22Rv1 (cell line): Measurements from ENCODE around the gene EFHC1.

Source experiments
- H3K27ac ChIP-seq: fragments of 450-650 bp; 2 replicates; pipeline ENCODE4 v1.5.1; 2017
- ZFX ChIP-seq: fragments of 450-650 bp; IDR thresholded peaks from 2 replicates; pipeline ENCODE4 v1.6.1; 2017; ENCODE audit warnings: antibody characterized with exemption, borderline replicate concordance
- TF ChIP-seq, protein P1 (sequence below): fragments of 450-650 bp; IDR thresholded peaks from 2 replicates; pipeline ENCODE4 v1.5.1; 2017; ENCODE audit warnings: mild to moderate bottlenecking

EFHC1 gene

DNA sequence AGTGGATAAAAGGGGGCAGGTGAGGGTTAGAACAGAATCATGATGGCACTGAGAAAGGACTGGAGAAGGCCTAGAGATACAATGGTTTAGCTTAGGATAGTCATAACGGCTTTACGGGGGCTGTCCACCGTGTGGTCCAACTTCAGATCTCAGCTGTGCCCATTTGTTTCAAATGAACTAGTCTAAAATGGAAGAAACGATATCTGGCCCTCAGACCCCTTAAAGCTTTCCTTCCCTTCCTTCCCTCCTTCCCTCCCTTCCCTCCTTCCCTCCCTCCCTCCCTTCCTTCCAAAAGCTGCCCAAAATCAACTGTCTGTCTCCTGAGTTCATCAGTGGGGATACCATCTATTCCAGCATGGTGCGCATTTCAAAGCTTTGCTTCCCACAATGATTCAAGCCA lies 128.9 kb downstream of the EFHC1 start:
- H3K27ac ChIP-seq, result no peak overlapping the region

DNA sequence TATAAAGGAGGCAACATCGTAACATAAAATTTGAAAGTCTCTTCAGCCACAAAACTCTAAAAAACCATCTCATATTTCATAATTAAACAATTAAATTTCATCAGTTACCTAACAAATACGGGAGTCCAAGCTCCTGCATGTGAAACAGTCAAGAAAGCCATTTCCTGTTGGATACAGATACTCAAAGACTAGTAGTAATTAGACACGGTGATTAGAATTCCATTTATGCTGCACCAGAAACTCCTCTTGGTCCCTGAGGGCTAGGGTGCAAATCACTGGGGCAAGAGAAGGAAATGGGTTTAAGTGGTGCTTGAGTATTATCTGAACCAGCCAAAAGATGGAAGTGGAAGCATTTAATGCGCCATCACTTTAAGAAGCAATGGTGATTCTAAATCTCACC lies 129.3 kb downstream of the EFHC1 start:
- H3K27ac ChIP-seq, result no peak overlapping the region
- TF ChIP-seq, protein P1, sequence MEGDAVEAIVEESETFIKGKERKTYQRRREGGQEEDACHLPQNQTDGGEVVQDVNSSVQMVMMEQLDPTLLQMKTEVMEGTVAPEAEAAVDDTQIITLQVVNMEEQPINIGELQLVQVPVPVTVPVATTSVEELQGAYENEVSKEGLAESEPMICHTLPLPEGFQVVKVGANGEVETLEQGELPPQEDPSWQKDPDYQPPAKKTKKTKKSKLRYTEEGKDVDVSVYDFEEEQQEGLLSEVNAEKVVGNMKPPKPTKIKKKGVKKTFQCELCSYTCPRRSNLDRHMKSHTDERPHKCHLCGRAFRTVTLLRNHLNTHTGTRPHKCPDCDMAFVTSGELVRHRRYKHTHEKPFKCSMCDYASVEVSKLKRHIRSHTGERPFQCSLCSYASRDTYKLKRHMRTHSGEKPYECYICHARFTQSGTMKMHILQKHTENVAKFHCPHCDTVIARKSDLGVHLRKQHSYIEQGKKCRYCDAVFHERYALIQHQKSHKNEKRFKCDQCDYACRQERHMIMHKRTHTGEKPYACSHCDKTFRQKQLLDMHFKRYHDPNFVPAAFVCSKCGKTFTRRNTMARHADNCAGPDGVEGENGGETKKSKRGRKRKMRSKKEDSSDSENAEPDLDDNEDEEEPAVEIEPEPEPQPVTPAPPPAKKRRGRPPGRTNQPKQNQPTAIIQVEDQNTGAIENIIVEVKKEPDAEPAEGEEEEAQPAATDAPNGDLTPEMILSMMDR, result no peak
- TF ChIP-seq ZFX, result no peak

More for the DNA sequence above, 128.9 kb downstream of the EFHC1 start:
- TF ChIP-seq, protein P1, result no peak
- no peak for TF ChIP-seq ZFX

DNA sequence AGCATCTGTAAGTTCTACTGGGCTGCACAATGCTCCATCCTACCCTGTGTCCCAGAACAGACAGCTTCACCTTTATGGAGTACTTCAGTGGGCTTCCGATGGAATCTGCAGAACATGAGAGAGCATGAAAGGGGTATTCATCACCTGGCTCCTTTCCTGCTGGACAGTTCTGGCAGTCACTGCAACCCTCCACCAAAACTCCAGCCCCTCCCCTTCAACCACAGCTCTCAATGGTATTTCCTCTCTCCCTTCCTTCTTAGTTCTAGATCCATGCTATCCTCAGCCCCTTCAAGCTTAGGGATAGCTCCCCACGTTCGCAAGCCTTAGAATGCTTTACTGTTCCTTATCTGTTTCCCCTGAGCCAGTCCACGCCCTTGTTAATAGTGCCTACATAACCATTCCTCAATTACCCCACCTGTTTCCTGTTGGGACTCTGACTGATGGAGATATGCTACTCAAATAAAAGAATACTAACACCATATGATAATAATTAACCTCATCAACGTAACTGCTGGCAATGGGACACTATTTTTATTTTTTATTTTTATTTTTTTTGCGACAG lies 130.0 kb downstream of the EFHC1 start:
- H3K27ac ChIP-seq, result no peak overlapping the region
- TF ChIP-seq, protein P1, result no peak
- no peak for TF ChIP-seq ZFX

DNA sequence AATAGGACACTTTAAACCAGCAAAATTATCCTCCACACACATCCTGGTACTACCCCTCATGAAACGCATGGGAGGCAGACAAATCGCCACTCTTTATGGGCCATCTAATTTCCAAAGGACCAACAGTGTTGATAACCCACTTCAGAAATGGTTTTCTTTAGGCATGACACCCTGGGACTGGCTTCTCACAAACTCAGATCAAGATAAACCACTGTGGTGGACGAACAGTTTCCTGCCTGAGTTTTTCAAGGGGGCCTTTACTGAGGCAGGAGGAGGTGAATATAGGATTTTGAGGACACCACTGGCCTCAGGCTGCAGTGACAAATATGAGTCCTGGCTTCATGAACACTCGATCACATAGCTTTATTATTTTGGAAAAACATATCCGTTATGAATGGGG lies 130.7 kb downstream of the EFHC1 start:
- TF ChIP-seq, protein P1, result no peak
- TF ChIP-seq ZFX, result no peak
- H3K27ac ChIP-seq, result no peak overlapping the region

DNA sequence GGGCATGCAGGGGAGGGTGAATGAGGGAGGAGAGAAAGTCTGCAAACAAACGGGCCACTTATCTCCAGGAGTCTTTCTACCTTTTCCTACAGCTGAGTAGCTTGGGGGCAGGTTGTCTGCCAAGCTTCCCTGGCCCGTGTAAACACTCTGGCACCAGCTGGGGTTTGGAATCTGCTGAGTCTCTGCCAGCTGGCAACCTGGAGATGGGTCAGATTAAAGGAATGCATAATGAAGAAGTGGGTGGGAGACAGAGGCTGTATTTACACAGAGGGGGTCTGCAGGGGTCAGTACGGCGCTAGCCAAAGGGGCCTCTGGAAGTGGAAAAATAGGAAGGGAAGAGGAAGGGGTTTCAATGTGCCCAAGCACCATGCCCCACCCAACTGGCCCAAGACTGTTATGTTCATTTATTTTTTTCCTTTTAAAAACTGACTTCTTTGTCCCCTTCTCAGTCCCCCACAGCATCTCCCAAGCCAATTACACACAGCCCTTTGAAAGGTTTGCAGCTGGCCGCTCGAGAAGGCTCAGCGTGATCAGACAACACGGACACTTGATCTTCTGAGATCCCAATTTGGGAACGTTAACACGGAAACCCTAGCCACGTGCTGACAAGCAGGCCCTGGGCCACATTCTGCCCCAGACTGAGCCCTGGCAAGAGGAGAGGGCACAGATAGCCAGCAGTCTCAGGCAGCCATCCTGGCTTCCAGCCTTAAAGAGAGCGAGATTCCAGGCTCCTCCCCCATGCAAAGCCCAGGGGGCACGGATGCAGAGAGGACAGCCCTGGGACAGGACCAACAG lies 131.5 kb downstream of the EFHC1 start:
- peak overlapping the region; percentile 23; the same call in 1 of the 2 replicates for H3K27ac ChIP-seq
- TF ChIP-seq, protein P1, result no peak
- TF ChIP-seq ZFX, result no peak

DNA sequence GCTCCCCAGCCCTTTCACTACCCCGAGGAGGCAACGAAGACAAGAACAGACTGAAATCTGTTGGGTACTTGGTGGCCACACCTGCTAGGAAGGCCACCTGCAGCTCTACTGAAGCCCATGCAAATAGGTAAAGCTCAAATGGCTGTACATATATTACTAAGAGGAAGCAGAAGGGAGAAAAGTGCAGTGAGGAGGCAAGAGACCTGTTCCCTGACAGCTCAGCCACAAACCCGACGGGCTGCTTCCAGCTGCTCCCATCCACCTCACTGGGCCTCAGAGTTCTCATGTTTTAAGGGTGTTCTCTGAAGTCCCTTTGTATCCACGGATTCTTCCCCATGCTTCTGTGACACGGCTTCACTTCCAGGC lies 132.1 kb downstream of the EFHC1 start:
- H3K27ac ChIP-seq, result peak overlapping the region; percentile 23; the same call in 1 of the 2 replicates

More for the DNA sequence above, 132.1 kb downstream of the EFHC1 start:
- no peak for TF ChIP-seq ZFX
- TF ChIP-seq, protein P1, result no peak
